ENCODE results near the gene CDK5R2.

Gene CDK5R2

GRCh38 chr2:218986148-218986761, 26.8 kb downstream of the CDK5R2 start:
- DNase-seq (ENCODE audit: low read depth, low spot score) = no peak

DNA sequence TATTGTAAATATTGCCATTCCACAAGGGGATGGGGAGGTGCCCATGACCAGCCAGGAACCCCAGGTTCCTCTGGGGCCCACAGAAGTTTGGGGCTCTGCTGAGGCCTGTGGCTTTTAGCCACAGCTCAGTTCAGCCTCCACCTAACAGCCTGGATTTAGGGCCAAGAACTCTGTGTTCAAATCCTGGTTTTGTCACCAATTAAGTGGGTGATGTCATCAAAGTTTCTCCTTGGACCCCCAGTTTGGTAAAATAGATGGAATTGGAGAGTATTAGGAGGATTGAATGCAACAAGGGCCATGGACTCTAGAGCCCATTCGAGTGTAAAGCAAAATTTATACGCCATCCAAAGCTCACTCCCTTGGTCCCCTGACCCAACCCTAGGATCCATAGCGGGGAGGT, 28.7 kb downstream of the CDK5R2 start:
- no peak for DNase-seq (ENCODE audit: low read depth, low spot score)

DNA sequence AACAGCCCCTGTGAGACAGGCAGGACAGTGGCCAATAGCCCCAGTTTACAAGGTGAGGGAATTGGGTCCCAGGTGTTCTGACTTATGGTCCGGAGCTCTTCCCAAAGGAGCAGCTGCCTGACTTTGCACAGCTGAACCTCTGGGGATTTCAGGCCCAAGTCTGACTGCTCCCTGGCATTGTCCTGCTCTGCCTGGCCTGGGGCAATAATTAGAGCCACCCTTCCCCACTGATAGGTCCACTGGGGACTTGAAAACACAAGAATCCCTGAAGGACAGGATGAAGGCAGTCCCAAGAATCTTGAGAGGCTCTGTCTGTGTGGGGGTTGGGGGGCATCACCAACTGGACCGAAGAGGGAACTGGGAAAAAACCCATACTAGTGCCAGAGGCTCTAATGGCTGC, 29.2 kb downstream of the CDK5R2 start:
- no peak for DNase-seq (ENCODE audit: low read depth, low spot score)

DNA sequence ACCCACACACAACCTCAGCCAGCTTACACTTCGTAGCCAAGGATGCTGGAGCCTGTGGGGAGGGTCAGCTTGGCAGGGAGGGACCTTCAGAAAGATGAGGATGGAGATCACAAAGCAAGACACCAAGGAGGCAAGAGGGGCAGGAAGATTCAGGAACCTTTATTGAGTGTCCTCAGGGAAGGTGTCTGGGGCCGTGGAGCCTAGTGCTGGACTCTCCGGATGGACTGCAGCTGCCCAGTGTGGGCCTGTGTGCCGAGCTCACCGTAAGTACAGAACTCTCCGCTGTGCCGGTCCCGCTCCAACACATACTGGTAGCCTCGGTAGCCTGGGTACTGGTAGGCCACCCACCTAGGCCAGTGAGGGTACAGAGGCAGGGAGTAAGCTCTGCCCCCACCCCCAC, 30.6 kb downstream of the CDK5R2 start:
- DNase-seq (ENCODE audit: low read depth, low spot score) = no peak

GRCh38 chr2:218990612-218991011, 31.1 kb downstream of the CDK5R2 start:
- no peak for DNase-seq (ENCODE audit: low read depth, low spot score)

DNA sequence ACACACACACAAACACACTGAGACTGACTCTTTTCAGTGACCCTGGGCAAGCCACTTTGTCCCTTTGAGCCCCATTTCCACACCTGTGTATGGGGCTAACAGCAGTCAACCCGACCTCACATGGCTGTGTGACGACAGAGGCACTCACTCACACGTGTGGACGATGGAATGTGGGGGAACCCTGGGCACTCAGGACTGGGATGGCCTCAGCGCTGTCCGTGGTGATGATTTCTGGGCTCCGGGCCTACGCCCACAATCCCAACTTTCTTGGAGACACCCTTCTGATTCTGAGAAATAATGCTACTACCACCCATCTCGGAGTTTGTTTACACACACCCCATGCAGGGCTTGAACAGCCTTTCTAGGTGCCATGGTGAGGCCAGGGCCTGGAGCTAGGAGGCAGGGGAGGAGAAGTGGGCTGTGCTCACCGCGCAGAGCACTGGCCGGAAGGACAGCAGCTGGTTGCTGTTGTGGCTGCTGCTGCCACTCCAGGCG, 32.3 kb downstream of the CDK5R2 start:
- DNase-seq (ENCODE audit: low read depth, low spot score) = peak; percentile 47

DNA sequence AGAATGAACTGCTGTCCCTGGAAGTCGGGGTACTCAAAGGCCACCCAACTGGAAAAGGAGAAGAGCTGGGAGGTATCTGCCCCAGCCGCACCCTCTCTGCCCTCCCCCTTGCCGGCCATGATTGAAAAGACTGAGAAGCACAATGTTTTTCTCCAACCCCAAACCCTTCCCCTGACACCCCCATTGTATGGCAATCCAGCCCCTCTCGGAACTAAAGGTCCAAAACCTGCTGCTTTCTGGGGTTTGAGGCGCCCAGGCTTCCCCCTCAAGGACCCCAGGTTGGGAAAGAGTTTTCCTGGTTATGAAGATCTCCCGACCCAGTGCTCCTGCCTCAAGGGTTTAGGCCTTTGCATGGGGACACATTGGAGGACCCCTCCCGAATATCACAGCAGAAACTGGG, 32.7 kb downstream of the CDK5R2 start:
- DNase-seq (ENCODE audit: low read depth, low spot score) = no peak

- peak; percentile 28 for DNase-seq (ENCODE audit: low read depth, low spot score)
Measured at GRCh38 chr2:218992703-218993344, 33.4 kb downstream of the CDK5R2 start.

- peak; percentile 50 for DNase-seq (ENCODE audit: low read depth, low spot score)
Measured at GRCh38 chr2:218993345-218994315, 34.2 kb downstream of the CDK5R2 start, which contains the start of gene CRYBA2. Gene CRYBA2, minus strand, starts transcription at chr2:218993422. Its CDS starts 246 bp downstream, at chr2:218993176.

DNA sequence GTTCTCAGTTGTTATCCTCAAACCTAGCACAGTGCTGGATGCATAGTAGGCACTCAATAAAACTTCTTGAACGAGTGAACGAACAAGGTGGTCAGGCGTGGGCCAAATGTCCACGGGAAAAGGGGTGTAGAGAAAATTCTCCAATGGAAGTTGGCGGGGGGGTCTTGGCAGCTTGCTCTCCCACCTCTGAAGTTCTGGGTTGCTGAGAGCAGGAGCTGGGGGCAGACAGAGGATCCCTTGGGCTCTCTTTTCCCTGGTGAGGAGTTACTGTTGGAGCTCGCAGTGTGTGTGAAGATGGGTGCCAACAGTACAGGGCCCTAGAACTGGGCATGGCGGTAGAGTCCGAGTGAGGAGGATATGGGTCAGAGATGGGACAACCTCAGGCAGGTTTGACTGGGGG, 36.1 kb downstream of the CDK5R2 start:
- DNase-seq (ENCODE audit: low read depth, low spot score) = no peak

- DNase-seq (ENCODE audit: low read depth, low spot score) = peak; percentile 88
Measured at GRCh38 chr2:218995972-218996711, 36.7 kb downstream of the CDK5R2 start.

DNA sequence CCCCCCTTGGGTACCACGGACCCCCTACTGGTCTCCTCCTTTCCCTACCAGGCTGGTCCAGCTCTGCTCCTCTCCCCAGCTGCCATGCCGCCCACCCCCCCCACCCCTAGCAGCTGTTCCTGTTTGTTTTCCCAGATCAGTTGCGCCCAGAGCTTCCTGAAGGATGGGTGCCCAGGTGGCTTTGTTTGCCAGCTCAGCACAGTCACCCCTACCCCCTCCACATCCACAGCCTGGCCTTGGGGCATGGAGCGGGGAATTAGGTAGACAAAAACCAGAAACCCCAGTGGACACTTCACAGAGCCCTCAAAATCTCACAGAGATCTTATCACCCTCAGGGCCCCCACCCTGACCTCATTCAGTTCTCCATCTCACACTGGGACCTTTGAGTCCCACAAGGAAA, 37.5 kb downstream of the CDK5R2 start:
- no peak for DNase-seq (ENCODE audit: low read depth, low spot score)

- DNase-seq (ENCODE audit: low read depth, low spot score) = no peak
Measured at GRCh38 chr2:218997731-218998130, 38.3 kb downstream of the CDK5R2 start.

GRCh38 chr2:218998414-218999002, 39.0 kb downstream of the CDK5R2 start:
- no peak for DNase-seq (ENCODE audit: low read depth, low spot score)

GRCh38 chr2:218999021-218999880, 39.8 kb downstream of the CDK5R2 start:
- DNase-seq (ENCODE audit: low read depth, low spot score) = no peak

- DNase-seq (ENCODE audit: low read depth, low spot score) = no peak
Measured at GRCh38 chr2:218999881-219000568, 40.6 kb downstream of the CDK5R2 start.

DNA sequence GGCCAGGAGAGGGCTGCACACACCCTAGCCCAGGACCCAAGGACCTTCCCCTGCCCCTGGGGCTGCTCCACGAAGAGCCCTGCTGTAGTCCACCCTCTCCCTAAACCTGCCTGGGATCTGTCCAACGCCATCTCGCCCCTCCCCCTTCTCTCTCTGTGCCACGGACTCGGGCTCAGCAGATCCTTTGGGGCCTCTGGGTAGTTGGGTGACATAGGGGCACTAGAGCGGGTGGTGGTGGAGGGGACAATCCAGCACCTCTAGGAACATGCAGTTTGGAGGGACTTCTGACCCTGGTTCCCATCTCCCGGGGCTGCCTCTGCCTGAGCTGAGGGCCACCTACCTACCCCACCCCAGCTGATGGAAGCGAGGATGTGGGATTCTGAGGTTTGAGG, 41.1 kb downstream of the CDK5R2 start:
- no peak for DNase-seq (ENCODE audit: low read depth, low spot score)

GRCh38 chr2:219001100-219001576, 41.7 kb downstream of the CDK5R2 start:
- no peak for DNase-seq (ENCODE audit: low read depth, low spot score)
